ENCODE measurements around the gene AKTIP. TPM values are rescaled to one million over a fixed set of nuclear protein-coding genes. Genes with fewer than 3 reads are reported as not detected.

Gene AKTIP
- total RNA-seq, 2 experiments from 2014 or later: 24.4 to 24.7 TPM

- no peak for TF ChIP-seq CTCF (IDR thresholded peaks at IDR 0.05)
- peaks cover 72% of the 10 kb centered on the region for H3K36me3 Mint-ChIP-seq (ENCODE audit: low read depth)
- intact Hi-C loops (cut with micrococcal nuclease): no loop called here
- CTCF ChIA-PET: interaction anchor here (1.0 to 2.0 kb wide), 4 partner anchors 9 to 27 kb away, joined by 3 to 10 read pairs (median 4); no protein-coding TSS in a partner anchor
- DNase-seq (no peak), ATAC-seq (no peak)
- H3K9me3 Mint-ChIP-seq: peaks cover 10% of the 10 kb centered on the region
- H3K4me1 Mint-ChIP-seq (ENCODE audit: low read depth): peaks cover 33% of the 10 kb centered on the region
- H3K4me3 Mint-ChIP-seq: no peak overlapping the region
- H3K27me3 Mint-ChIP-seq: no peaks in the 10 kb centered on the region
- POLR2A ChIA-PET: interaction anchor here (0.7 to 2.1 kb wide), 4 partner anchors 9 to 33 kb away, joined by 3 to 8 read pairs (median 4); partner anchors contain the start of gene AKTIP
- H3K27ac Mint-ChIP-seq: peak overlapping the region; percentile 44
Observed at GRCh38 chr16:53489755-53490154, 13.3 kb downstream of the AKTIP start.

GRCh38 chr16:53486230-53486629 is 16.8 kb downstream of the AKTIP start:
- Mint-ChIP-seq H3K9me3 (peaks cover 16% of the 10 kb centered on the region), H3K27me3 (no peaks in the 10 kb centered on the region), H3K27ac (peak overlapping the region; percentile 33), H3K4me3 (no peak overlapping the region), H3K4me1 (ENCODE audit: low read depth) (peaks cover 40% of the 10 kb centered on the region), H3K36me3 (ENCODE audit: low read depth) (peaks cover 79% of the 10 kb centered on the region)
- intact Hi-C loops (cut with micrococcal nuclease): no loop called here
- TF ChIP-seq CTCF (IDR thresholded peaks at IDR 0.05): no peak
- DNase-seq: no peak
- ChIA-PET POLR2A (interaction anchor here (1.2 to 1.8 kb wide), 3 partner anchors 9 to 50 kb away, joined by 3 to 5 read pairs (median 3); no protein-coding TSS in a partner anchor), CTCF (interaction anchor here (0.8 to 1.5 kb wide), 3 partner anchors 9 to 21 kb away, joined by 3 to 6 read pairs (median 5); no protein-coding TSS in a partner anchor)
- no peak for ATAC-seq

- H3K4me3 Mint-ChIP-seq: no peak overlapping the region
- H3K4me1 Mint-ChIP-seq (ENCODE audit: low read depth): peaks cover 33% of the 10 kb centered on the region
- TF ChIP-seq CTCF (IDR thresholded peaks at IDR 0.05): no peak
- no peak for ATAC-seq
- intact Hi-C loops (cut with micrococcal nuclease): no loop called here
- ChIA-PET CTCF (interaction anchor here (1.0 to 1.5 kb wide), 2 partner anchors 9 to 11 kb away, joined by 3 to 6 read pairs; no protein-coding TSS in a partner anchor), POLR2A (no interaction called here)
- peaks cover 16% of the 10 kb centered on the region for H3K9me3 Mint-ChIP-seq
- DNase-seq: no peak
- H3K27me3 Mint-ChIP-seq: no peaks in the 10 kb centered on the region
- H3K27ac Mint-ChIP-seq: no peak overlapping the region
- peaks cover 82% of the 10 kb centered on the region for H3K36me3 Mint-ChIP-seq (ENCODE audit: low read depth)
Observed at GRCh38 chr16:53484542-53484941, 18.5 kb downstream of the AKTIP start.

- intact Hi-C loops (cut with micrococcal nuclease): no loop called here
- H3K36me3 Mint-ChIP-seq (ENCODE audit: low read depth): peaks cover 90% of the 10 kb centered on the region
- peak overlapping the region; percentile 58 for H3K27ac Mint-ChIP-seq
- H3K27me3 Mint-ChIP-seq: no peaks in the 10 kb centered on the region
- ChIA-PET POLR2A (interaction anchor here (0.5 to 1.8 kb wide), 6 partner anchors 11 to 46 kb away, joined by 3 to 6 read pairs (median 4); partner anchors contain the start of gene AKTIP), CTCF (interaction anchor here (1.6 kb wide), 1 partner anchor 36 kb away, joined by 3 read pairs; no protein-coding TSS in a partner anchor)
- peaks cover 16% of the 10 kb centered on the region for H3K9me3 Mint-ChIP-seq
- no peak overlapping the region for H3K4me3 Mint-ChIP-seq
- H3K4me1 Mint-ChIP-seq (ENCODE audit: low read depth): peaks cover 36% of the 10 kb centered on the region
- DNase-seq: no peak
- peak; percentile 61 for ATAC-seq
- no peak for TF ChIP-seq CTCF (IDR thresholded peaks at IDR 0.05)
Observed at GRCh38 chr16:53482123-53482522, 20.9 kb downstream of the AKTIP start.

GRCh38 chr16:53480394-53480793 is 22.6 kb downstream of the AKTIP start:
- intact Hi-C loops (cut with micrococcal nuclease): no loop called here
- ATAC-seq: no peak

More at GRCh38 chr16:53480394-53480793, 22.6 kb downstream of the AKTIP start:
- POLR2A ChIA-PET: no interaction called here
- Mint-ChIP-seq H3K36me3 (ENCODE audit: low read depth) (peaks cover 86% of the 10 kb centered on the region), H3K27ac (peak overlapping the region; percentile 52), H3K4me3 (no peak overlapping the region), H3K4me1 (ENCODE audit: low read depth) (peaks cover 47% of the 10 kb centered on the region), H3K27me3 (no peaks in the 10 kb centered on the region), H3K9me3 (peaks cover 6% of the 10 kb centered on the region)
- DNase-seq: no peak
- TF ChIP-seq CTCF (IDR thresholded peaks at IDR 0.05): no peak
- CTCF ChIA-PET: interaction anchor here (0.8 to 1.0 kb wide), 3 partner anchors 10 to 36 kb away, joined by 3 read pairs; partner anchors contain the start of gene AKTIP
